Pons (tissue), 1 donor: Measurements from ENCODE around the gene DCTD.

Experiments
- DNase-seq: peaks from one replicate; pipeline ENCODE4 v3.0.0-alpha.2; 2016; ENCODE audit warnings: low spot score

Gene DCTD

DNA sequence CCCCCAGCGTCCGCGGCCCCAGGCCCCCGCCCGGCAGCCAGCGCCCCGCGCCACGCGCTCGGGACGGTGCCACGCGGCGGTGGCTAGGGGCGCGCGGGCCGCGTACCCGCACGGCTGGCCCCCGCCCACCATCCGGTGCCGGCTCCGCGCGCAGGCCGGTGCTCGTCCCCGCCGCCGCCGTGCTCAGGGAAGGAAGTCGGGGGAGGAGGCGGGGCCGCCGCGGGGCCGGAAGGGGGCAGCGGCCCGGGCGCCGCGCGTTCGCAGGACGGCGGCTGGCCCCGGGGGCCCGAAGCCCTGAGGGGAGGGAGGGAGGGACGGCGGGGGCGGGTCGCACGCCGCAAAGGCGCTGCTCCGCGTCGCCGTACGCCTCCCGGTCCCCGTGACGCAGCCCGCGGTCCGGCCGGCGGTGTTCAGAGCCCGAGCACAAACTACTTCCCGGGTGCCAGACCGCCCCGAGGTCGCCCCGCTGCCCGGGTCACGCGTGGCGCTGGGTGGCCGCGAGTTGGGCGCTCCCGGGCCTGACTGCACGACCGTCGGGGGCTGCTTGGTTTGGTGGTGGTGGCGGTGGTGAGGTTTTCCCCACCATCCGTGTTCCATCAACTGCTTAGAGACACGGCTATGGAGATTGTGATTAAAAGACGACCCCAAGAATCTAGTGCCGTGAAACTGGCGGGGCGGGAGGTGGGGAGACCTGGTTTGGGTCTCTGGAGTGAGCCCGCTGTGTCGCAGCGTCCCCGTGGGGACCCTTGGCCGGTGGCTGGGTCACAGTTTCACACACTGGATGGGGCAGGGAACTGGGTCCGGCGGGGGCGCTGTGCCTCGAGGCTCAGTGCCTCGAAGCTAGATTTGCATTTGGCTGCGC, at the start of gene DCTD:
Gene DCTD, minus strand, starts transcription at position 205 of the 862 bp plus-strand sequence. CDS start 1,818 bp downstream, outside the sequence.
- DNase-seq, result peak; percentile 70

DNA sequence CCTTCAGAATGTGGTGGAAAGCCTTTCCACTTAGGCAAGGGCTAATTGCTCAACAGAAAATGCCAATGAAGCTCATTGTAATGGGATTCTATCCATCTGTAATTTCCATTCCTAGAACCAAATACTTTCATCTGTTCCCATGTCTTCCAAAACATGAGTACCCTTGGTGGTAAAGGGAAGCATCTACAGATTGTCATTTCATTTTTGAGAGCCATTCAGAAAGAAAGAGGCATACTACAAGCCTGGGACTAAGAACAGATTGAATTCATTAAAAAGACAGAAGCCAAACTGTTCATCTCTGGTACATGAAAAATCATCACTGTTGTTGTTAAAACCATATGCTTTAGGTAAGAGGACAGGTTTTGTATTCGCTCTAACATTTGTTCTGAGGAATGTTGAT, 43.6 kb upstream of the DCTD start:
- DNase-seq, result no peak

DNA sequence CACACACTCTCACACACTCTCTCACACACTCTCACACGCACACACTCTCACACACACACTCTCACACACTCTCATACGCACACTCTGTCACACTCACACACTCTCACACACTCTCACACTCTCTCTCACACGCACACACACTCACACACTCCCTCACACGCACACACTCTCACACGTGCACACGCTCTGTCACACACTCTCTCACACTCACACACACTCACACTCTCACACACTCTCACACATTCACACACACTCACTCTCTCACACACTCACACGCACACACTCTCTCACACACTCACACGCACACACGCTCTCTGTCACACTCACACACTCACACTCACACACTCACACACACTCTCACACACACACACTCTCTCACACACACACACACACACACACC, 43.0 kb upstream of the DCTD start:
- no peak for DNase-seq

DNA sequence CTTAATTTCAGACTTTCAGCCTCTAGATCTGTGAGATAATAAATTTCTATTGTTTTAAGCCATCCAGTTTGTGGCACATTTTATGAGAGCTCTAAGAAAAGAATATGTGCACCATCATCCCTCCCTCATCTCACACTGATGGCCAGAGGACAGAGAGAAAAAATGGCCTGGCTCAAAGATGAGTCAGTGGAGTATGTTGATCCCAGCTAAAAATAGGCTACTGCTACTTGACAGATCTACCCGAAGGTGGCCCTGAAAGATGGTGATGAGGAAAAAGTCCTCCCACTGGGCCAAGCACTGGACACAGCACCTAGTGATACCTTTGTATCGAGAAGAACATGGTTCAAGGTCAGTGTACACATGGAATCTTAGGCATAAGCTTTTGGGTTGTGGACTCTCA, 38.2 kb upstream of the DCTD start:
- DNase-seq, result no peak

DNA sequence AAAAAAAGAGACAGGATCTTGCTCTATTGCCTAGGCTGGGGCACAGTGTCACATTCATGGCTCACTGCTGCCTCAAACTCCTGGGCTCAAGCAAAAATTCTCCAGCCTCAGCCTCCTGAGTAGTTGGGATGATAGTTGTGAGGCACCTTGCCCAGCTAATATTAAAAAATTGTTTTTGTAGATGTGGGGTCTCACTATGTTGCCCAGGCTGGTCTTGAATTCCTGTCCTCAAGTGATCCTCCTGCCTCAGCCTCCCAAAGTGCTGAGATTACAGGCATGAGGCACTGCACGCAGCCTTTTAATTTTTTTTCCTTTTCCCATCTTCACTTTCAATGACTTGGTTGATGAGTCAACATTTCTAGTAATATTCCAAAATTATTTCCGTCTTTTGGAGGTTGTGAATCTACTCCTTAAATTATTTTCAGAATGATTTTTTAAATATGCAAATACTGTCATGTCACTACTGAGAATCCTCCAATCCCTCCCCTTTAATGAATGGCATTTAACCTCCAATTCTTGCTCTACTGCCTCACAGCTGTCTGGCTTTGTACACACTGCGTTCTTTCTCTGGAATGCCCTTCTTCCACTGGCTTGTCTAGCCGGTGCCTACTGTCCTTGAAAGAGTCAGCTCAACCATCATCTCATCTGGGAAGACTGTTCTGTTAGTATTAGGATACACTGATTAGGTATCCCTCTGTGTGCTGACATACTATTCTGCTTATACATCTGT, 27.5 kb upstream of the DCTD start:
- no peak for DNase-seq

DNA sequence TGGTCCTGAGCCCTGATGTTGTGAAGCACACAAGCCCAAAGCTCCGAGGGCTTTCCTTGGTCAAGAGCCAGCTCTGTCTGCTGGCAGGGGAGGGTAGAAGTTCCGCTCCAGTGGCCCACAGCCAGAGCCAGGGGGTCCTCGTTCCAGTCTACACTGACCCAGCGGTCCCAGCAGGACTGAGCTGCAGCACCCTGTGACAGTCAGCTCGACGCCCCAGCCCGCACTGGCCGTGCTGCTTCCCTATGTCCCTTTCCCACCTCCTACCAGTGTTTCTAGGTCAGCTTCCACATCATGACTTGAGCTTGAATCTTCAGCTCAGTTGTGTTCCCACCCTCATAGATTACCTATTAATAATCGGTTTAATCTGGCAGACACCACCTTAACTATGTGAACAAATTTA, 22.5 kb upstream of the DCTD start:
- DNase-seq, result no peak

DNA sequence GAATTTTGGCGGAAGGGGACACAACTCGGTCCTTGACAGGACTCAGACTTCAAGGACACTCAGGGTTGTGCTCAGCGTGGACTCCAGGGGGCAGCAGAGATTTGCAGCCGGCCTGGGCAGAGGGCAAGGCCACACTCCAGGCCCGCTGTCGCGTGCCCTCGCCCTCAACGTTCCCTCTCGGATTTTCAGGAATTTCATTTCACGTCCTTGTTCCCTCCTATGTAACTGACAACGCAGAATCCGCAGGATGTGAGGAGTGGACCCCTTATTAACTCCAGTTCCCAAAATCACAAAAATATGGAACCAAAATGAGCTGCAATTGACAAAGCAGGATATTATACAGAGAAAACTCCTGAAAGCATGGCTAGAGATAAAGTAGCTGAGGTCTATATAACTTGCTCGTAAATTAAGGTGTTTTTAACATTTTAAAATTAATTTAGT, 21.0 kb upstream of the DCTD start:
- peak; percentile 55 for DNase-seq

DNA sequence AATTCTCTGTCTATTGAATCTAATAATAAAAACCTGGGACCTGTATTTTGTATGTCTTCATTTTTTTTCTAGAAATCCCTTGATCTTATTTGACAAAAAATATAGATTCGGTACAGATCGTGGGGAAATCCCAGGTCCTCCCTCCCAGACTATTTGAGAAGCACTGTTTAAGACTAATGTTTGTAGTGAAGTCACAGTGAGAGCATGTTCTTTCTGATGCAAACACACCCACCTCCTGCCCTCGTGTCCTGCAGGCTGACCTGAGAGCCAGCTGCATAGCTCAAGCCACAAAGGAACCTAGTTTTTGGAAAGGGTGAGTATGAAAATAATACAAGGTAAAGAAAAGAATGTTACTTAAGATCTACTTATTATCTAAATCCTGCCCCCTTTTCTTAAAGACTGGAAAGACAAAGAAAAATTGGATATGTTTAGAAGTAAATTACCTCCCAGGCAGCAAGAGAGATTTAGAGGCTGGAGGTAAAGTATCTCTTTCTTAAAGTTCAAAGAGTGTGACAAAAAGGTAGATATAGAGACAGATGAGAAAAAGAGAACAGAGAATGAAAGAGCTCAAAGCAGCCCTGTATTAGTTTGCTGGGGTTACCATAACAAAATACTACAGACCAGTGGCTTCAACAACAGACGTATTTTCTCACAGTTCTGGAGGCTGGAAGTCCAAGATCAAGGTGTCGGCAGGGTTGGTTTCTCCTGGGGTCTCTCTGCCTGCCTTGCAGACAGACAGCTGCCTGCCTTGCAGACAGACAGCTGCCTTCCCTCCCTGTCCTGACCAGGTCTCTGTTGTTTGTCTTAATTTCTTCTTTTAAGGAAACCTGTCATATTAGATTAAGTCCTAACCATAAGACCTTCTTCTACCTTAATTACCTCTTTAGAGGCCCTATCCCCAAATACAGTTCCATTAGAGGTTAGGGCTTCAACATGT, 20.4 kb upstream of the DCTD start:
- DNase-seq, result no peak

DNA sequence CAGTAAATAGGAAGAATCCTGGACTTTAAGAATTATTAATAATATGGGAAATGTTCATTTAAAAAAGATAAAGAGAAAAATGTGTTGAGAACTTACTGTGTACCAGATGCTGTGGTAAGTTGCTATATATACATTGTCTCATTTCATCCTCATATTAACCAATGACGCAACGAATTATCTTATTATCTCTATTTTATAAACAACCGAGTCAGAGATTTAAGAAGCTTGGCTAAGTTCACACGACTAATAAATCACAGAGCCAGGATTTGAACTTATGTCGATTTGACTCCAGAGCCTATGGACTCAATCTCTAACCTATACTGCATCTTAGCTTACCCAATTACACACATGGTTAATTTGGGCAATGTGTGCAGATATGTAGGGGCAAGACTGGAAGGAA, 15.5 kb upstream of the DCTD start:
- no peak for DNase-seq

DNA sequence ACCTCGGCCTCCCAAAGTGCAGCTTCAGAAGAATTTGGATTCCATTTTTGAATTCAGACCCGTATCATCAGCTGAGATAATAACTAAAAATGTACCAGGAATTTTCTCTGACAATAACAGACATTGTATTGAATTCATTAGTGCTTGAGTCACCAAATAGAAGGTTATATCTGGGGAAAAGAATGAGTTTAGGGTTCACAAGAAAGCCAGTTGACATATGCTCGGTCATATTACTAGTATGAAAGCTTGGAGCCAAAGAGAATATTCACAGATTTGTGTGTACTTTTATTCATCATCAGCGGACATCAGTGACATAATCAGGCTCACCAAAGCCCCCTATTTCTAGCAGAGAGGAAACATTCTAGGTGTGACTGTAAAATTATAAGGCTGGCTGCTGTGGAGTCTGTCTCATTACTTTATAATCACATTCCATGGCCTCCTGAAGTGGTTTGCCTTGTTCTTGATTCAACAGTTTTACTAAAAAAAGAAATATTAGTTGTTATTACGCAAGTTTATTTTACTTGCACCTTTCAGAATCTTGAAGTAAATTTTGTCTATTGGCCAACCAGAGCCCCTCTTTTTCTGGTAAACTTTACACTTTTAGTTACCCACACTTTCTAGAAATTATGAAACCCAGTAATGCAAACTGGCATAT, 14.6 kb upstream of the DCTD start:
- no peak for DNase-seq

DNA sequence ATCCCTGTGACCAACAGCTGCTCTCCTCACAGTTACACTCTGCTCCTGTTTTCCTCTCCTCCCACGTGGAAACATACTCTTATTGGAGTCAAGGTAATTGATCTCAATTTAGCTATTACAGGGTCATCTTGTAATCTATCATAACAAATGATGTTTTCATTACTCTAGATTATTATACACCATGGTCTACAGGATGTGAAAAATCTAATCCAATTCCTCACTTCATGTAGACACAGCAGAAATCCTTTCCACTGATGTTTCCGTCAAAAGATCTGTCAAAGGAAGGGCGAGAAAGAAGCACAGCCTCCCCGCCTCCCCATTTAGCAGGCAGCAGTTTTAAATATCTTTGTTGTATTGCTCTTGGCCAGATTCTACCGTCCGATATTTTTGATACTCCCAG, 13.7 kb upstream of the DCTD start:
- DNase-seq, result no peak

DNA sequence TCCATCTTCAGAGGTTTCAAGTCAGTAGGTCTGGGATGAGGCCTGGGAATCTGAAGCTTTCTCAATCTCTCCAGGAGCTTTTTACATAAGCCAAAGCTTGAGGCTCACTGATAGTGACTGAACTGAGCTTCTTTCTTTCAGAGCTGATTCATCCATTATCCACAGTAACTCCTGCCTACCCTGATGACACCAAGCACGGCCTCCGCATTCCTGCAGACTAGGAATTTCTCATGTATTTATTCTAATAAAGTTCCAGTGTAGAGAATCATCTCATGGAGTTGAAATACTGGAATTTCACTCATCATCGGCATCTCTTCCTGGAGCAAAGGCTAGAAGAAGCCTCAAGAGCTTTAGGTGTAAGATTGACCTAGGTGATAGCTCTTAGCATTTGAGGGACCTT, 12.1 kb upstream of the DCTD start:
- no peak for DNase-seq

DNA sequence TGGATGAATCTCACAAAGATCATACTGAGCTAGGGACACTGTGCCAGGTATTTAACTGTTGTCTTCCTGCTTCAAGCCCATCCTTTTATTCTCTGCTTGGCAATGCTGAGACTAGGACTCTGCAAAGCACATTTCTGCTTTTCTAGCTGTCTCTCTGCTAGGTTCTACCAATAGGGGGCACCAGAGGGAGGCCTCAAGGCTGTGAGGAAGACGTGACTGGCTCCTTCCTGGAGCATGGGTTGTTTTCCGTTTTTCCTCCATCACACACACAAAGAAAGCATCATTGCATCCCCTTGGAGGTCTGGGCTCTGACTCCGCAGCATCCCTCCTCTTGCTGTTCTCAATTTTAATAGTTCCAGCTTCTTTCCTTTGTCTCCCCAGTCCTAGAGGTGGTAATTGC, 10.9 kb upstream of the DCTD start:
- DNase-seq, result no peak

DNA sequence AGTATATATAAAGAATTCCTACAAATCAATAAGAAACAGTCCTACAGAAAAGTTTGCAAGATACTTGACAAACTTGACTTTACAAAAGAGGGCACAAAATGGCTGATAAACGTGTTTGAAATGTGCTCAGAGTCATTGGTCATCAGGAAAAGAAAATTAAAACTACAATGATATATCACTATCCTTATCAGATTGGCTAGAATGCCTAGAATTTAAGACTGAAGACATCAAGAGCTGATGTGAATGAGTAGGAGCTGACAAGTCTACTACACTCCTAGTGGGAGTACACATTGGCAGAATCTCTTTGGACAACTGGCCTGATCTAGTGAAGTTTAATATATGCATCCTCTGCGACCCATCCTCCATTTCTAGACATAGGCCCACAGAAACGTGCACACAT, 10.3 kb upstream of the DCTD start:
- no peak for DNase-seq

DNA sequence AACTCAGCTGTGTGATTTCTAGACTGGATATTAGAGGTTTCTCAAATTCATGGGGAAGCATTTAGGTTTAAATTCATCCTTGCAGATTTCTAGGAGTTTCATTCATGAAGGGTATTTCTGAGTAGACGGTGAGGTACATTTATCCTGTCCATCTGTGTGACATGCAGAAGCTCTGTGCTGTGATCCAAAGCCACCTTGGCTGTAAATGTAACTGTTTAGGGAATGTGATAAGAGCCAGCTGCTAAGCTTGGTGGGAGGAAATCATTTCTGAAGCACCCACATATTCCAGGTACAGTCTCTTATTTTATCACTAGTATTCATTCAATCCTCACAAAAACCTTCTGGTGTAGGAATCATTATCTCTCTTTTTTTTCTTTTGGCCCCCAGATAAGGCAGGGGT, 8.7 kb upstream of the DCTD start:
- no peak for DNase-seq

DNA sequence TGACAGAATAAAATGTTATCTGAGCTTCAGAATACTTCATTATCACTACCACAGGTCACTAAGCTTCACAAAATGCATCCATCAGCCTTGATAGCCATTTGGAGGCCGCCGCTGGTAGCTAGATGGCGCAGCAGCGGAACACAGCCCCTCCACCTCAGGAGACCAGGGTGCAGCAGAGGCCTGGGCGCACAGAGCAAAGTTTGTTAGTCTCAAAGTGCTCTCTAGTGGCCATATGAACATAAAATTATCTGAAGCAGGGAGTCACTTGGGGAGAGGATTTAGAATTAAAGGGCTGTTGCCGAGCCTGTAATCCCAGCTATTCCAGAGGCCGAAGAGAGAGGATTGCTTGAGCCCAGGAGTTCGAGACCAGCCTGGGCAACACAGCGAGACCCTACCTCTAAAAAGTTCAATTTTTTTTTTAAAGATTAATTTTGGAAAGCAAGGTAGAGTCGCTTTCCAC, 8.1 kb upstream of the DCTD start:
- peak; percentile 90 for DNase-seq

DNA sequence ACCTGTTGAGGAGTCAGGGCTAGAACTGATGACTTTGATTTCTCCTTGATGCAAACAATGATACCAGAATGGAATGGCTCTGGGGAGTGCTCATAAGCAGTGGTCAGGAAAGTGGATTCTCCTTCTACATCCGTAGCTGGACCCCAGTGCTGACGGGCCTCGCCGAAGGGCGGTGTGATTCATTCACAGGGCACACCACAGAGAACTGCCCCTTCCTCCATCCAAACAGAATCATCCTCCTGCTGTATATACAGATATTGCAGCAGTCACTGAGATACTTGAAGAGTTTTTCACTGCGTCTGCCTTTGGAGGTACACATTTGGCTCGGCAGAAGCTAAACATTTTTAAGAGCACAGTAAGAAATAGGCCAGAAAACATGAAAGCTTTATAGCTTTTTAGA, 7.3 kb upstream of the DCTD start:
- DNase-seq, result no peak

DNA sequence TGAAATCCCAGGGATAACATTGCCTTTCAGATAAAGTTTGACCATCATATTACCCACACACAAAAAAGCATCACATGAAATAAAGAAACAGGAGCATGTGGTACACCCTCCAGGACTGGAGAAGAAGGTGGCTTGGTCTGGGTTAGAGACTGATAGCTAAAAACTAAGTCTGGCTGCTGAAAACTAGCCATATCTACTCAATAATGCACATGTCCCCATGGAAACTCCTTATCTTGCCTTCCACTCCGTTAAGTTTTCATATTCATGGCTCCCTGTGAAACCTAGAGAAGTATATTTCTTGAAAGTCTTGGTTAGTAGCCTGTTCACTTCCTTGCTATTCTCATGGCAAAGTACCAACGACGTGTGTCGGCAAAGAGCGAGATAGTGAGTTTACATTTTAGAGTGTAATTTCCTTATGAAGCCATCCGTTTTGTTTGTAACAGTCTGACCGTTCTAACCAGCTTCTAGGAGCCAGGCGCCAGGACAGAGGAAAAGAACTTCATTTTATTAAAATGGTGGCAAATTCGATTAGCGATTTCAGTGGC, 6.7 kb upstream of the DCTD start:
- no peak for DNase-seq

DNA sequence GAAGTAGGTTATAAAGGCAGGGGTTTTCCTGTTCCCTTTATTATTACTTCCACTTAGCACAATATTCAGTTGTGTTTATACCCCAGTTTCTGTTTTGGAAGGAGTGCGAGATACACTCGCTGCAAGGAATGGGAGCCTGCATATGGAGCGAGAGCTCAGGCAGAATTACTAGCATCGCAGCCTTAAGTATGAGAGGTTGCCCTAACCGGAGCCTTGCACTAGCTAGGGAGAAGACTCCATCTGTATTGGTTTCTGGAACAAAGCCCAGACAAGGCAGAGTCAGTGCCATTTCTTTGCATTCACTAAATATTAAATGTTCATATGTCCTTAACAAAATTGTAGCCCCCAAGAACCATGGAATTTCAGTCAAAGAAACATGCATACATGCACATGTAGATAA, 6.2 kb upstream of the DCTD start:
- no peak for DNase-seq

DNA sequence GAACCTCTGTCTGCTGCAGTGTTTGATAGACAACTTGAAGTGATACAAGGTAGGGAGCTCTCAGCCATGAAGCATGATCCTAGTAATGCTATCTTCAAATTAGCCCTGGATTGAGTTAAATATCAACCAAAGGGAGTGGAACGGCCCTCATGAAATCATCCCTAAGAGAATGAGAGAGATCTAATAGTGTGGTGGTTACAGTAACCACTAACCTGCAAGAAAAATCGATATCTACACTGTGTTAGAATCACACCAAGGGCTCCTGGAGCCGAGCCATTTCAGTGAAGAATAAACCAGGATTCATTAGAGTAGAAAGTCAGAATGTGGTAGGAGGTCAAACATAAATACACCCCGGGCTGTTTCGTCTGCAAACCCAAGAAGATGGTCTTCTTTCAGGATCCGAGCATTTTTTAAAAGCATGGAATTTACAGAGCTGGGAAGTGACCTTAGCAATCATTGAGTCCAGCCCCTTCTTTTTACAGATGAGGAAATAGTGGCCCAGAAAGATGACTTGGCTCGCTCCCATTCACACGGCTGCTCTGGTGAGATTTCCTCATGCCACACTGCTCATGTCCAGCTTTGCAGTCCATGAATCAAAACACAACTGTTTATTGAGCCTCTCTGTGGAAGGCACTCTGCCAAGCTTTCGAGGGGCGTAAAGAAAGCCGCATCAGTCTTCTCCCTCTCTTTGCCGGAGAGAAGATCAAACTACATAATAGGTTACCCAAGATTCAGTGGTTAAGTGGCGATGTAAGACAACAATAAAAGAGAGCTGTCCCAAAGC, 5.5 kb upstream of the DCTD start:
- peak; percentile 60 for DNase-seq

DNA sequence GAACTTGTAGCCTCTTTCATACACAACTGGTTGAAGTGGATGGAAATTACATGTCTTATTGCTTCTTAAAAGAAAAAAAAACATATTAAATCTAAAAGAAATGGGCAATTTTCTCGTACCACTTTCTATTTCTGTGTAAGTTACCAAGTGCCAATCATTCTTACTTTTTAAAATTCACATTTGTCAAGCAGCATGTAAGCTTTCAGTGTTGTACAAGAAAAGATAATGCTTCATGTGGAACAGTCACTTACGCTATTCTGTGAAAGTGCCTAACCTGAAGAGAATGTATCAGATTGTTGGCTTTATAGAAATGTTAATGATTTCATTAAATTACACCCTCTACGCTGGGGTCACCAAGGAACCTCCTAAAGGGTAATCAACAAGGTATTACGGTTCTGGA, 4.4 kb upstream of the DCTD start:
- DNase-seq, result no peak
